Caki2 (cell line): ENCODE data around the gene THPO. TPM values are rescaled to one million over a fixed set of nuclear protein-coding genes. Genes with fewer than 3 reads are reported as not detected.

Source experiments
- DNase-seq: peaks from one replicate; pipeline ENCODE4 v3.0.0-alpha.2; 2015; ENCODE audit warnings: low read depth
- in situ Hi-C: cut with HindIII; loops from 2 replicates; pipeline ENCODE4 v1.10.0; 2016; ENCODE audit warnings: low sequenced_read_pairs, low pct_unique_long_range_greater_than_20kb, mixed read lengths
- total RNA-seq: library from RNA; depleted of rRNA; stranded (reverse); fragments of >200 nt; shearing (Covaris generic); gene quantifications from 2 replicates; pipeline ENCODE4 v1.2.3, GENCODE V29; 2014; ENCODE audit warnings: low replicate concordance

The THPO gene
- total RNA-seq, 1 experiment from 2014 or later, result not detected

GRCh38 chr3:184387174-184387714 is 9.2 kb upstream of the THPO start:
- no peak for DNase-seq
- in situ Hi-C loops, result no loop called here

DNA sequence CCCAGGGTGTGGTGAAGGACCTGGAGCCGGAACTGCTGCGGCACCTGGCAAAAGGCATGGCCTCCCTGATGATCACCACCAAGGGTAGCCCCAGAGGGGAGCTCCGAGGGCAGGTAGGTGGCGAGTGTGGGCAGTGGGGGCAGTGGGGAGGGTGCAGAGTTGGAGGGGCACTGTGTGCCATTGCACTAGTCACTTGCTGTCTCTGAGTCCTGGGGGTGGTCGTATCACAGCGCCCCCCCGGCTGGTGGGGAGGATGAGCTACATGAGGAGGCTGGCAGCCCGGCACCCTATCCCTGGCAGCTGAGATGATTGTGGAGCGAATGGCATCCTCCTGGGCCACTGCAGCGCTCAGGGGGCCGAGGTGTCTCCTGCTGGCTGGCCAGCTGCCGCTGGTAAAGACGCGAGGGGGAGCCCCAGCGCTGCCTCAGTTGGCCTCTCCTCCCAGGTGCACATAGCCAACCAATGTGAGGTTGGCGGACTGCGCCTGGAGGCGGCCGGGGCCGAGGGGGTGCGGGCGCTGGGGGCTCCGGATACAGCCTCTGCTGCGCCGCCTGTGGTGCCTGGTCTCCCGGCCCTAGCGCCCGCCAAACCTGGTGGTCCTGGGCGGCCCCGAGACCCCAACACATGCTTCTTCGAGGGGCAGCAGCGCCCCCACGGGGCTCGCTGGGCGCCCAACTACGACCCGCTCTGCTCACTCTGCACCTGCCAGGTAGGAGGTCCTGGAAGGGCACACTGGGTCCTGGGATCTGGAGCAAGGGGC is 8.2 kb upstream of the THPO start:
- in situ Hi-C loops, result no loop called here
- no peak for DNase-seq

DNA sequence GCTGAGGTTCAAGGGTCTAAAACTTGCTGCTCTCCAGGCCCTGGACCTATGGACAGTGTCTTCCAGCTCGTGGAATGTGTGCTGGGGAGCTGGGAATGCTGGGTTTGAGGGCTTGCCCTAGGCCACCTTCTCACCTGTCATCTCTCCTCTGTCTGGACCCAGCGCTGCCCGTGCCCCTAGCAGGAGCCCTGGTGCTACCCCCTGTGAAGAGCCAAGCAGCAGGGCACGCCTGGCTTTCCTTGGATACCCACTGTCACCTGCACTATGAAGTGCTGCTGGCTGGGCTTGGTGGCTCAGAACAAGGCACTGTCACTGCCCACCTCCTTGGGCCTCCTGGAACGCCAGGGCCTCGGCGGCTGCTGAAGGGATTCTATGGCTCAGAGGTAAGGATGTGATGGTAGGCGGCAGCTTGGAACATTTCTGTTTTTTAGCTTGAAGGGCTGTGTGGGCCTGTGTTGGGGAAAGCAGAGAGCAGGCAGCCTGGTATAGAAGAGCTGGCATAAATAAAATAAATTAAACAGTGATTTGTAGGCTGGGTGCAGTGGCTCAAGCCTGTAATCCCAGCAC is 6.9 kb upstream of the THPO start:
- in situ Hi-C loops, result no loop called here
- DNase-seq, result no peak

- in situ Hi-C loops, result no loop called here
- DNase-seq, result no peak
These were observed 6.3 kb upstream of the THPO start for GRCh38 chr3:184384342-184384741.

GRCh38 chr3:184383033-184383740 is 5.2 kb upstream of the THPO start:
- no peak for DNase-seq
- in situ Hi-C loops, result no loop called here

- in situ Hi-C loops, result no loop called here
- DNase-seq, result no peak
These were observed 4.5 kb upstream of the THPO start for GRCh38 chr3:184382326-184383032.

GRCh38 chr3:184381261-184382224 is 3.5 kb upstream of the THPO start:
- DNase-seq, result no peak
- in situ Hi-C loops, result no loop called here

DNA sequence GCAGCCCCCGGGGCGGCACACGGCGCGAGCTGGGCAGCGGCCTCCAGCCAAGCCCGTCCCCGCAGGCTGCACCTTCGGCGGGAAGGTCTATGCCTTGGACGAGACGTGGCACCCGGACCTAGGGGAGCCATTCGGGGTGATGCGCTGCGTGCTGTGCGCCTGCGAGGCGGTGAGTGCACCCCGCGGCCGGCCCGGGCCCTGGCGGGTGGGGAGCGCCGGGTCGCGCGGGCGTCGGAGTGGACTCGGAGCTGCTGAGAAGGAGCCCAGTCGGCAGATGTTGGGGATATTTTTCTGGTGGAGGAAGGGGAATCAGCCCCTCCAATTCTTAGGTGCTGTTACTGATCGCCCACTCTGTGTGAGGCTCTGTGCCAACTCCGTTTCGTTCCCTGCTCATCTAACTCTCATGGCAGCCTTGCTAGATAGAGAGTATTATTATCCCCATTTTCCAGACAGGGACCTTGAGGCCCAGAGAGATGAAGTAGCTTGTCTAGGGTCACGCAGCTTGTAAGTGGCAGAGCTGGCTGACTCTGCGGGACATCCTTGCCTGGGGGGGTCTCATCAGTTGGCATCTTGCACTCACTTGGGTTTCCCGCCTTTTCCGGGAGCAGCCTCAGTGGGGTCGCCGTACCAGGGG is 2.7 kb upstream of the THPO start:
- DNase-seq, result no peak
- in situ Hi-C loops, result no loop called here

DNA sequence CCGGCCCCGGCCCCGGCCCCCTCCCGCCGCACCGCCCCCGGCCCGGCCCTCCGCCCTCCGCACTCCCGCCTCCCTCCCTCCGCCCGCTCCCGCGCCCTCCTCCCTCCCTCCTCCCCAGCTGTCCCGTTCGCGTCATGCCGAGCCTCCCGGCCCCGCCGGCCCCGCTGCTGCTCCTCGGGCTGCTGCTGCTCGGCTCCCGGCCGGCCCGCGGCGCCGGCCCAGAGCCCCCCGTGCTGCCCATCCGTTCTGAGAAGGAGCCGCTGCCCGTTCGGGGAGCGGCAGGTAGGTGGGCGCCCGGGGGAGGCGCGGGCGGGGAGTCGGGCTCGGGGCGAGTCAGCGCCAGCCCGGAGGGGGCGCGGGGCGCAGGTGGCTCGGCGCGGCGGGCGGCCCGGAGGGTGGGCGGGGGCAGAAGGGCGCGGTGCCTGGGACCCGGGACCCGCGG is 2.2 kb upstream of the THPO start:
- no peak for DNase-seq

DNA sequence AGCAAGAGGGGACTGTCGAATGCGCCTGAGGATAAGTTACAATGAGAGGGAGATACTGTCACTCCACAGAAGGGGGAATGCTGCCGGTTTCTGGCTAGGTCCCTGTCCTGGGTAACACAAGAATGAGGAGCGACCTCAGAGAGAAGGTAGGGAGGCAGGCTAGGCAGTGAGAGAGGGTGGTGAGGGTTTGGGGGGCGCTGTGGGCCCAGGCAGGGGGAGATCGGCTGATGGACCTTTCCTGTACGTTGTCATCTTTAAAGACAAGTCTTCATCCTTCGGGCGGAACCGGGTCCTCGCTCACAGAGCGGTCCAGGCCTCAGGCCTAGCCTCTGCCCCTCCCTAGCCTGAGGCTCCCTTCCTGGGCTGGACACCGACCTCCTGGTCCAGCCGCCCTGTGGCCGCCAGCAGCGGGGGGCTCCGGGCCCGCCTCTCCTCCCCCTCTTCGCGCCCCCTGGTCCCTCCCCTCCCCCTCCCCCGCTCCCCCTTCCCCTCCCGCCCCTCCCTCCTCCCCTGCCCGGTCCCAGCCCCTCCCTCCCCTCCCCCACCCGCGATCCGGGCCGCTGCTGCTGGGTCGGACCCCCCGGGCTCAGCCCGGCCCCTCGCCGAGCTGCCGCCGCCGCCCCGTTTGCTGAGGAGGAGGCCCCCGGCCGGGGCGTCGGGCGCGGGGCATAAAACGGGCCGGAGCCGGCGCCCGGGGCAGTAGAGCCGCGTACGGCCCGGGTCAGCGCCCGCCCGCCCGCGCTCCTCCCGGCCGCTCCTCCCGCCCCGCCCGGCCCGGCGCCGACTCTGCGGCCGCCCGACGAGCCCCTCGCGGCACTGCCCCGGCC is 1.6 kb upstream of the THPO start, which contains the start of gene CHRD:
Gene CHRD (plus strand): TSS at position 697 of the 827 bp plus-strand sequence. CDS start 265 bp downstream, outside the sequence.
- in situ Hi-C loops, result no loop called here
- no peak for DNase-seq

More for the DNA sequence above, 2.2 kb upstream of the THPO start:
- in situ Hi-C loops, result no loop called here

DNA sequence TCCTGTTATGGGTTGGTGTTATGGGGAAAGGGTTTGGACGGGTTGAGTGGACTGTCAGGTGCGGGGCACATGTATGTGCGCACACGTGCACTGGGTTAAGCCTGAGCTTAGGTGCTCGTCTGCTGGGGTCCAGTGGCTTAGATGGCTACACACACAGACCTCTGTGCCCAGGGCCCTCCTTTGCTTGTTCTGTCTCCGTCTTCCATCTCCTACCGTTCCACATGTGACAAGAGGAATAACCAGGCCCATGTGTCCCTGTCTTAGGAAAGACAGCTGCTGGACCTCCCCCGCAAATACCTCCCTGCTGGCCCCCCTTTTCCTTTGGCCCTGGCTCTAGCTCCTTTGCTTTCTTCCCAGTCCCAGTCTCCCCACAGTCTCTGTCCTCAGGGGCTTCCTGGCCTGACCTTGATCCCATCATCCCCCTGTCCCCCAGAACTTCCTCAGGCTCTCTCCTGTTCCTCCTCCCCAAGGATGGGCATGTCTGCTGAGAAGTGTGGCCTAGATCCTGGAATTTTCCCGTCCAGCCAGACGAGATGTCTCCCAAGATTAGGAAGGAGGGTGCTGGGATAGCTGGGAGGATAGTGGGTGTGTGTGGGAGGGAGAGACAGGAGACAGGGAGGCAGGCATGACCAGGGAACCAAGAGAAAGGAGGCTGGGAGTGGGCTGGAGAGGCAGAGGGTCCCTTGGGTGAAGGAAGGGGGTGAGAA is 797 bp upstream of the THPO start:
- in situ Hi-C loops, result no loop called here
- no peak for DNase-seq

GRCh38 chr3:184377374-184377773 is 633 bp downstream of the THPO start:
- in situ Hi-C loops, result no loop called here
- DNase-seq, result no peak

- in situ Hi-C loops, result no loop called here
- no peak for DNase-seq
These were observed 2.1 kb downstream of the THPO start for GRCh38 chr3:184375747-184376461.

DNA sequence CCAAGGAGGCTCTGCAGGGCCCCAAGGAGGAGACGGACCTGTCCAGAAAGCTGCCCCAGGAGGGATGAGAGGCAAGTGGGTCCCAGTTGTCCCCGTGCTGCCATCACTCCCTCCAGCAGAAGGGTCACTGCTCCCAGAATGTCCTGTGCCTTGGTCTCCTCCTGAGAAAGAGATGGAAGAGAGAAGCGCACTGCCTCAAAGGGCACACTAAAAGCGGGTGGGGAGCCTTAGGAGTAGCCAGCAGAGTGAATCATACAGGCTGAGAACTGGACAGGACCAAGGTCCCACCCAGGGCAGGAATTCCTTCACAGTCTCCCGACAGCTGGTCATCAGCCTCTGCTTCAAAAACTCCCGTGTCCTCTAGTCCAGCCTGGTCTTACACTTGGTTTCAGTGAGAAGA is 4.6 kb downstream of the THPO start:
- in situ Hi-C loops, result loop anchor here (25.0 kb wide), 1 partner anchor 164 kb away; no protein-coding TSS in a partner anchor
- no peak for DNase-seq

DNA sequence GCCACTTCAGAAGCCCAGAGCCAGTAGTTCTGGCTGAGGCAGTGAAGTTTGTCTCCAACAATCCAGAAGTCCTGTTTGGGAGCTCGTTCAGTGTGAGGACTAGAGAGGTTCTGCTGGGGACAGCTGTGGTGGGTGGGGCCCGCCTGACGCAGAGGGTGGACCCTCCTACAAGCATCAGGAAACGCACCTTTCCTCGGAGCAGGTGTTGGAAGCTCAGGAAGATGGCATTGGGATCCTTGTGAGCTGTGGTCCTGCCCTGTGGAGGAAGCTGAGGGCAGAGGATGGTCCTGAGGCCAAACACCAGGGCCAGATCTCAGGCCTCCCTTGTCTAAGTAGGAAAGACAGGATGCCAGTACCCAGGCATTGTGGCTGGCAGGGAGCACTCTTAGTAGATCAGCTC is 5.1 kb downstream of the THPO start:
- in situ Hi-C loops, result loop anchor here (25.0 kb wide), 1 partner anchor 164 kb away; no protein-coding TSS in a partner anchor
- DNase-seq, result no peak
